Testis (tissue), 2 donors: ENCODE data around the gene TMED5.

Source experiments
- CTCF ChIP-seq, 3 experiments: fragments of 450-650 bp in 2 of 3; fragments of 200-600 bp in 1 of 3; sonication (generic) in 1 of 3; IDR thresholded peaks; one replicate each; pipeline ENCODE4 v1.5.1; 2016 to 2019; ENCODE audit warnings: antibody characterized with exemption in 3 of 3, mild to moderate bottlenecking in 2 of 3, moderate library complexity in 1 of 3
- POLR2A ChIP-seq: fragments of 450-650 bp; IDR thresholded peaks from one replicate; pipeline ENCODE4 v1.6.1; 2017; ENCODE audit warnings: antibody characterized with exemption, mild to moderate bottlenecking, moderate library complexity

GRCh38 chr1:93129507-93130099 lies 50.6 kb downstream of the TMED5 start:
- TF ChIP-seq CTCF (IDR thresholded peaks at IDR 0.05) = no peak
- no peak for TF ChIP-seq POLR2A
